ENCODE data around the gene ZMAT5. TPM values are rescaled to one million over a fixed set of nuclear protein-coding genes. Genes with fewer than 3 reads are reported as not detected.

Gene ZMAT5
- total RNA-seq, 1 experiment from 2014 or later = 16.0 TPM

DNA sequence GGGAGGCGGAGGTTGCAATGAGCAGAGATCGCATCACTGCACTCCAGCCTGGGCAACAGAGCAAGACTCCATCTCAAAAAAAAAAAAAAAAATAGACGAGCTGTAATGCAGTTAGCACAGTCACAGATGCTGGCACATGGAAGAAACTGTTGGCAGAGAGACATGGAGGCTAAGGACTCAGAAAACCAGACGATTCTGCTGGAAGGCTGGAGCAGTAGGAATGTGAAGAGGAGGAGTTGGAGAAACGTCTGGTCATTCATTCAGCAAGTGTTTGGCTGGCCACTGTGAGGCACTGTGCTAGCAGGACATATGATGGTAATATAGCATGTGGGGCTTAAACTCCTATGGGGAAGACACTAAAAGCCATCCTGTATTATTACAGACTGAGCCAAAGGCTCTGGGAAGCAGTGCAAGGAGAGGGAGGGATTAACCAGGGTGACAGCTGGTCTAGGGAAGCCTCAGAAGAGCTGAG, 5.4 kb upstream of the ZMAT5 start:
- intact Hi-C loops (cut with micrococcal nuclease) = loop anchor here (2.0 kb wide), 2 partner anchors 233 to 317 kb away; no protein-coding TSS in a partner anchor
- Histone ChIP-seq H3K4me3 (replicated peaks in 1 of 2; ENCODE audit: low read depth in 1 of 2, low read length in 2 of 2) (no peak overlapping the region), H3K79me2 (ENCODE audit: insufficient read depth, low read length) (peaks cover 26% of the 10 kb centered on the region), H3K9ac (ENCODE audit: low read length) (no peak overlapping the region), H3K4me2 (ENCODE audit: low read length) (no peak overlapping the region), H3K36me3 (ENCODE audit: control insufficient read depth in 1 of 2, insufficient read depth in 2 of 2, low read length in 2 of 2) (peaks cover 15 to 19% of the 10 kb centered on the region in 2 experiments; a peak in 3 of 4 replicates), H3K4me1 (ENCODE audit: control insufficient read depth in 1 of 2, insufficient read depth in 2 of 2, low read length in 2 of 2) (peaks cover 14 to 44% of the 10 kb centered on the region in 2 experiments), H3K9me3 (ENCODE audit: control insufficient read depth in 1 of 2, insufficient read depth in 1 of 2, low read depth in 1 of 2, low read length in 2 of 2) (no peaks in the 10 kb centered on the region), H3K27me3 (ENCODE audit: insufficient read depth, low read length) (no peaks in the 10 kb centered on the region), H2AFZ (ENCODE audit: low read depth, low read length, poor library complexity, severe bottlenecking) (no peak overlapping the region), H4K20me1 (ENCODE audit: insufficient read depth) (no peaks in the 10 kb centered on the region), H3K27ac (ENCODE audit: low read depth, low read length) (peak overlapping the region; percentile 73; the same call in 1 of the 2 replicates), H3K9me2 (ENCODE audit: insufficient read depth) (no peaks in the 10 kb centered on the region)
- RAD21 ChIA-PET (ENCODE audit: low non-redundant PET in 1 of 2, low total read pairs in 2 of 2, uncharacterized antibody in 2 of 2, unreplicated experiment in 2 of 2) = interaction anchor here in 1 of 2 experiments (1.1 to 1.6 kb wide), 2 partner anchors 233 to 317 kb away, joined by 3 to 4 read pairs; no protein-coding TSS in a partner anchor
- CTCF ChIA-PET = interaction anchor here (1.1 to 1.6 kb wide), 3 partner anchors 10 to 316 kb away, joined by 3 to 10 read pairs (median 8); no protein-coding TSS in a partner anchor
- ATAC-seq = peak; percentile 70
- BruUV-seq (replicated peaks) = no TSS peak
- peak; percentile 24 for DNase-seq (ENCODE audit: low read depth, low spot score)
- TF ChIP-seq TCF7L2 (IDR thresholded peaks at IDR 0.05; ENCODE audit: borderline replicate concordance, extremely low read depth, insufficient read depth, insufficient read length) = no peak
- TF ChIP-seq, protein P1, sequence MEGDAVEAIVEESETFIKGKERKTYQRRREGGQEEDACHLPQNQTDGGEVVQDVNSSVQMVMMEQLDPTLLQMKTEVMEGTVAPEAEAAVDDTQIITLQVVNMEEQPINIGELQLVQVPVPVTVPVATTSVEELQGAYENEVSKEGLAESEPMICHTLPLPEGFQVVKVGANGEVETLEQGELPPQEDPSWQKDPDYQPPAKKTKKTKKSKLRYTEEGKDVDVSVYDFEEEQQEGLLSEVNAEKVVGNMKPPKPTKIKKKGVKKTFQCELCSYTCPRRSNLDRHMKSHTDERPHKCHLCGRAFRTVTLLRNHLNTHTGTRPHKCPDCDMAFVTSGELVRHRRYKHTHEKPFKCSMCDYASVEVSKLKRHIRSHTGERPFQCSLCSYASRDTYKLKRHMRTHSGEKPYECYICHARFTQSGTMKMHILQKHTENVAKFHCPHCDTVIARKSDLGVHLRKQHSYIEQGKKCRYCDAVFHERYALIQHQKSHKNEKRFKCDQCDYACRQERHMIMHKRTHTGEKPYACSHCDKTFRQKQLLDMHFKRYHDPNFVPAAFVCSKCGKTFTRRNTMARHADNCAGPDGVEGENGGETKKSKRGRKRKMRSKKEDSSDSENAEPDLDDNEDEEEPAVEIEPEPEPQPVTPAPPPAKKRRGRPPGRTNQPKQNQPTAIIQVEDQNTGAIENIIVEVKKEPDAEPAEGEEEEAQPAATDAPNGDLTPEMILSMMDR (IDR thresholded peaks at IDR 0.05 in 2 of 3, conservative IDR thresholded peaks at IDR 0.05 in 1 of 3; ENCODE audit: borderline replicate concordance in 1 of 3, insufficient read depth in 1 of 3, low read depth in 2 of 3, low read length in 2 of 3) = peak in 2 of 3 experiments; percentile 70 to 72; a peak in 5 of 6 replicates
- TF ChIP-seq RAD21 (IDR thresholded peaks at IDR 0.05; ENCODE audit: low read depth) = peak; percentile 60
- POLR2A ChIA-PET = no interaction called here

DNA sequence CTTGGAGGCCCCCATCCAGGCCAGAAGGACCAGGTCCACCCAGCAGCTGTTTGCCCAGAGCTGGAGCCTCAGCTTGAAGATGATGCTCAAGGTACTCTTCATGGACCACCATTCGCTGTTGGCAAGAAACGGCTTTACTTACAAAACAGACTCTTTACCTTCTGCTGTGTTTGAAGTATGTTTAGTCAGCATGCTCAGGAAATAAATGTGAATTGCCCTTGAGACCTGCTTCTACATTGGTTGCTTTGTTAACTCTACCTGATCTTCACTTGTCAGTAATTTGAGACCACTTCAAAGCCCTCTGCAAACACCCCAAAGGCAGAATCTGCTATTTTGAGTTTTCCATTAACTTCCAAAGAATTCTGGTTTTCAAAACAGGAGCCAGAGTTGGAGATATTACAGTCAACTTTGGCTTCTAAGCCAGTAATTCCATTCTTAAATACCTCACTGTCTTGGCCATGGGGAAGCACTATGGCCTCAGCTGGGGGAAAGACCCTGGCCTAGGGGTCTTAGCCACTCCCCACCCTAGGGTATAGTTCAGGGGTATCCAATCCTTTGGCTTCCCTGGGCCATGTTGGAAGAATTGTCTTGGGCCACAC, 3.0 kb upstream of the ZMAT5 start:
- TF ChIP-seq EGR1 (IDR thresholded peaks at IDR 0.05; ENCODE audit: low read depth) (no peak), SIN3A (IDR thresholded peaks at IDR 0.05; ENCODE audit: low read depth) (no peak), POLR2AphosphoS5 (IDR thresholded peaks at IDR 0.05; ENCODE audit: low read depth, low read length) (no peak), EZH2 (IDR thresholded peaks at IDR 0.05) (no peak), ZNF274 (IDR thresholded peaks at IDR 0.05; ENCODE audit: low read depth, low read length) (no peak), CBX3 (IDR thresholded peaks at IDR 0.05; ENCODE audit: low read depth) (no peak), EZH2phosphoT487 (IDR thresholded peaks at IDR 0.05; ENCODE audit: borderline replicate concordance) (no peak), POLR2A (IDR thresholded peaks at IDR 0.05; ENCODE audit: borderline replicate concordance, extremely low read depth, insufficient read depth, insufficient read length) (no peak), SP1 (IDR thresholded peaks at IDR 0.05; ENCODE audit: low read depth) (no peak), ELF1 (IDR thresholded peaks at IDR 0.05; ENCODE audit: borderline replicate concordance, low read depth) (no peak), CEBPB (IDR thresholded peaks at IDR 0.05; ENCODE audit: low read depth) (no peak)
- TF ChIP-seq, protein P1 (IDR thresholded peaks at IDR 0.05 in 2 of 3, conservative IDR thresholded peaks at IDR 0.05 in 1 of 3; ENCODE audit: borderline replicate concordance in 1 of 3, insufficient read depth in 1 of 3, low read depth in 2 of 3, low read length in 2 of 3) = no peak
- TF ChIP-seq, protein P2, sequence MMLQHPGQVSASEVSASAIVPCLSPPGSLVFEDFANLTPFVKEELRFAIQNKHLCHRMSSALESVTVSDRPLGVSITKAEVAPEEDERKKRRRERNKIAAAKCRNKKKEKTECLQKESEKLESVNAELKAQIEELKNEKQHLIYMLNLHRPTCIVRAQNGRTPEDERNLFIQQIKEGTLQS (IDR thresholded peaks at IDR 0.05) = no peak
- Histone ChIP-seq H3K9ac (ENCODE audit: low read length) (no peak overlapping the region), H4K20me1 (ENCODE audit: insufficient read depth) (no peaks in the 10 kb centered on the region), H3K79me2 (ENCODE audit: insufficient read depth, low read length) (peaks cover 32% of the 10 kb centered on the region), H3K4me2 (ENCODE audit: low read length) (no peak overlapping the region), H3K27ac (ENCODE audit: low read depth, low read length) (no peak overlapping the region), H3K4me1 (ENCODE audit: control insufficient read depth in 1 of 2, insufficient read depth in 2 of 2, low read length in 2 of 2) (peaks cover 11 to 42% of the 10 kb centered on the region in 2 experiments), H3K9me3 (ENCODE audit: control insufficient read depth in 1 of 2, insufficient read depth in 1 of 2, low read depth in 1 of 2, low read length in 2 of 2) (no peaks in the 10 kb centered on the region), H2AFZ (ENCODE audit: low read depth, low read length, poor library complexity, severe bottlenecking) (no peak overlapping the region), H3K27me3 (ENCODE audit: insufficient read depth, low read length) (no peaks in the 10 kb centered on the region), H3K36me3 (ENCODE audit: control insufficient read depth in 1 of 2, insufficient read depth in 2 of 2, low read length in 2 of 2) (peaks cover 15 to 19% of the 10 kb centered on the region in 2 experiments; a peak in 3 of 4 replicates), H3K4me3 (replicated peaks in 1 of 2; ENCODE audit: low read depth in 1 of 2, low read length in 2 of 2) (no peak overlapping the region), H3K9me2 (ENCODE audit: insufficient read depth) (no peaks in the 10 kb centered on the region)
- intact Hi-C loops (cut with micrococcal nuclease) = no loop called here
- DNase-seq (ENCODE audit: low read depth, low spot score) = no peak
- ATAC-seq = no peak
- CTCF ChIA-PET = interaction anchor here (0.9 to 1.5 kb wide), 2 partner anchors 232 to 235 kb away, joined by 3 to 7 read pairs; no protein-coding TSS in a partner anchor
- POLR2A ChIA-PET = interaction anchor here (1.3 kb wide), 1 partner anchor 11 kb away, joined by 3 read pairs; no protein-coding TSS in a partner anchor
- RAD21 ChIA-PET (ENCODE audit: low non-redundant PET in 1 of 2, low total read pairs in 2 of 2, uncharacterized antibody in 2 of 2, unreplicated experiment in 2 of 2) = no interaction called here
- BruUV-seq (replicated peaks) = no TSS peak
